ENCODE measurements around the gene RNU1-3.
"Not testable (repeated sequence)": the region's sequence is repeated elsewhere in the genome, so short reads cannot be mapped to it uniquely, and the experiment has no call there.

The RNU1-3 gene

GRCh38 chr1:16636551-16637195, 30.1 kb downstream of the RNU1-3 start:
- not testable (repeated sequence) for DNase-seq

GRCh38 chr1:16635959-16636358, 30.8 kb downstream of the RNU1-3 start:
- not testable (repeated sequence) for DNase-seq

- not testable (repeated sequence) for DNase-seq
Observed at GRCh38 chr1:16633540-16634282, 33.0 kb downstream of the RNU1-3 start.

DNA sequence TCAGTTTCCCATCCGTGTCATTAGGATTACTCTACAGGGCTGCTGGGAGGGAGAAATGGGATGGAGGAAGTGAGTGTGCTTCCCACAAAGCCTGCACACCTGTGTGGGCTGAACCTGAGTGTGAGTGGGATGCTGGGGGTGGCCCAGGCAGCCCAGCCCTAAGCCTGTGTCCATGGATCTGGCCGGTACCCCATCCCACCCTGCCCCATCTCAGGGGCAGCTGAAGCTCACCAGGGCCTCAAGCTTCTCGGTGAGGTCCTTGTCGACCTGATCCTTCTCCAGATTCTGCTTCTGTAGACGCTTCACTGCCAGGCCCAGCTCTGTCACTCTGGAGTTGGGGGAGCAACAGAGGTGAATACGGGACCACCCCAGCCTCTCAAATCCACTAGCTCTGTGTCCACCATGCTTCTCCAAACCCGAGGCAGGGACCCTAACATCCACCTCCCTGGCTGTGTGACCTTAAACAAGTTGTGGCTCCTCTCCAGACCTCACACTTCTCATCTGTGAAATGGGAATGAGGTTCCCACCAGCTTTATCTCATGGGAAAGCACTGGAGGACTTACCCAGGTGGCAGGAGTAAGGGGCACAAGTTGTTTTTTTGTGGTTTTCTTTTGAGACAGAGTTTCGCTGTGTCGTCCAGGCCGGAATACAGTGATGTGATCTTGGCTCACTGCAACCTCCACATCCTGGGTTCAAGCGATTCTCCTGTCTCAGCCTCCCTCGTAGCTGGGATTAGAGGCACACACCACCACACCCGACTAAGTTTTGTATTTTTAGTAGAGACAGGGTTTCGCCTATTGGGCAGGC, 34.5 kb downstream of the RNU1-3 start:
- not testable (repeated sequence) for DNase-seq

DNA sequence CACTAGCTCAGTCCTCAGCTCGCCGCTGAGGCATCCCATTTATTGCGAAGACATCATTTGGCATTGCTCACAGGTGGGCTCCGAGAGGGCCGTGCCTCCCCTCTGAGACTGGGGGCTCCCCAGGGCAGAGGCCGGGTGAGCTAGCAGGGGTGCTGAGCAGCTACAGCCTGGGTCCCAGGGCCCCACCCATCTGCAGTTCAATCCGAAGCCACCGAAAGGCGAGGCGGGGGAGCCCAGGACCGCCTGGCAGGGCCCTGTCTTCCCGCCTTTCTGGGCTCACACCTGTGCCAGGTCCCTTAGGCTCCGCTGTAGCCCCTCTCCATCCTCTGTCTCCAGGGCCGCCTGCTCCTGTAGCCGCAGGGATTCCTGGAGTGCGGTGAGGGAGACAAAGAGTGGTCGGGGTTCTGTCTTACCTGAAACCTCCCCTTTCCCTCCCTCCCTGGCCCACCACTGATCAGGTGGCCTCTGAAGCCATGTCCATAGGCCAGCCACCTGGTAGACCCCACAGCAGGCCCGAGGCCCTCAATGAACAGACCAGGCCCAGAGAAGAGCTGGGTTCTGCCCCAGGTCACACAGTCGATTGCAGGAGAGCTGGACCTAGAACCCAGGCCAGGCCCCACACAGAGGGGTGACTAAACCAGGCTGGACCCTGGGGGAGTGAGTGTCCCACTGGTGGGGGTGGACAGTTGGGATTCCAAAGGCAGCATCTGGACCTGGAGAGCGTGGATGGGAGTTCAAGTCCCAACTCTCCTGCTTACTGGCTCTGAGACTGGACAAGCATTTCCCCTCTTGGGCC, 35.3 kb downstream of the RNU1-3 start:
- DNase-seq = no peak

GRCh38 chr1:16630661-16631247, 36.0 kb downstream of the RNU1-3 start:
- no peak for DNase-seq

DNA sequence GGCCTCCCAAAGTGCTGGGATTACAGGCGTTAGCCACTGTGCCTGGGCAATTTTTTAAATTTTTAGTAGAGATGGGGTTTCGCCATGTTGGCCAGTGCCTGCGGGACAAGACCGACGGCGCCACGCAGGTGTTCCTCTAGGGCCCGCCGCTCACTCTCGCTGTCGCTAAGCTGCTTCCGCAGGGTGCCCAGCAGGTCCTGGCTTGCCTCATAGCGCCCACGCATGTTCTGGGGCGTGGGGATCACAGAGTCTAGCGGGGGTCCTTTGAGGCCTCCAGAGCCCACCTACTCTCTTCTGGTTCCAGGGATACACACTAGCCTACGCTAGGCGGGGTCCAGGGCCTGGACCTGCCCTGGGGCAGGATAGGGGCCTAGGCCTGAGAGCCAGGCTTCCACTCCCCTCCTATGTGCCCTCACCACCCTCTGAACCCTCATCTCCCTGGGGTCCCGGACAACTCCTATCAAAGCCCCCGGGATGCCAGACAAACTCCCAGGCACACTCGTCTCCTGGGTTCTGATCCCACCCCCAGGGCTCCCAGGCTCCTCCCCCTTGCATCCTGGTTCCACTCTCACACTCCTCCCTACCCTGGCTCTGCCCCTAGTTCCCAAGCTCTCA, 36.7 kb downstream of the RNU1-3 start:
- DNase-seq = not testable (repeated sequence)

GRCh38 chr1:16628361-16629111, 38.2 kb downstream of the RNU1-3 start:
- no peak for DNase-seq

GRCh38 chr1:16626409-16626983, 40.3 kb downstream of the RNU1-3 start:
- not testable (repeated sequence) for DNase-seq

- no peak for DNase-seq
Observed at GRCh38 chr1:16625497-16626408, 41.0 kb downstream of the RNU1-3 start.

DNA sequence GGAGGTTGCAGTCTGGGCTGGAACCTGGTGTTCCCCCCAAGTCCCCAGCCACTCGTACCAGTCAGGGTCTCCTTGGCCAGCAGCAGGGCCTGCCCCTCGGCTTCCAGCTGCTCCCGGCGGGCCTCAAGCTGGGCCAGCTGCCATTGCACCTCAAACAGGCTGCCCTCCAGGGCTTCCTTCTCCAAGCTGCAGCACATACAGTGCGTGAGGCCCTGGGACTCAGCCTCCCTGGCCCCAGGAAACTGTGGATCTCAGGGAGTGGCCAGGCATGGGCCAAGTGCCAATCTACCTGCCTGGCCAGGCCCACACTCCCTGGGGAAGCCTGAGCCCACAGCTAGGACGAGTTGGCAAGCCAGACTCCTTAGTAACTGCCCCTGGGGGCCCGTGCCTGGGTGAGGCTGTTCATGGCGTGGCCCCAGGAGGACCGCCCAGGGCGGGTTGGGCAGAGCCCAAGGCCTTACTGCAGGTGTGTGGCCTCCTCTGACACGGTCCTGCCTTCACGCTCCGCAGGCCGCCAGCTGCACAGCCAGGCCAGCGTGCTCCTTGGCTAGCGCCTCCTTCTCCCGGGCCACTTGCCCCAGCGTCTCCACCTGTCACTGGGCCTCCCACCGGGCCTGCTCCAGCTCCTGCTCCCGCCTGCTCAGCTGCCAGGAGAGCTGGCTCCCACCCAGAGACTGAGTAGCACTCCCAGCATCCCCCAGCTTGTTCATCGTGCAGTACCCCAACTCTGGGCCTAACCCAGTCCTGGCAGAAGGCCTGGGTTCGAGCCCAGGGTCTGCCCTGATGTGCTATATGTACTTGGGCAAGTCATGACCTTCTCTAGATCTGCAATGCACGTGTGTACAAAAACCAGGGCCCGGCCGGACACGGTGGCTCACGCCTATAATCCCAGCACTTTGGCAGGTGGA, 42.7 kb downstream of the RNU1-3 start:
- DNase-seq = not testable (repeated sequence)

GRCh38 chr1:16623337-16623736, 43.4 kb downstream of the RNU1-3 start:
- DNase-seq = not testable (repeated sequence)

DNA sequence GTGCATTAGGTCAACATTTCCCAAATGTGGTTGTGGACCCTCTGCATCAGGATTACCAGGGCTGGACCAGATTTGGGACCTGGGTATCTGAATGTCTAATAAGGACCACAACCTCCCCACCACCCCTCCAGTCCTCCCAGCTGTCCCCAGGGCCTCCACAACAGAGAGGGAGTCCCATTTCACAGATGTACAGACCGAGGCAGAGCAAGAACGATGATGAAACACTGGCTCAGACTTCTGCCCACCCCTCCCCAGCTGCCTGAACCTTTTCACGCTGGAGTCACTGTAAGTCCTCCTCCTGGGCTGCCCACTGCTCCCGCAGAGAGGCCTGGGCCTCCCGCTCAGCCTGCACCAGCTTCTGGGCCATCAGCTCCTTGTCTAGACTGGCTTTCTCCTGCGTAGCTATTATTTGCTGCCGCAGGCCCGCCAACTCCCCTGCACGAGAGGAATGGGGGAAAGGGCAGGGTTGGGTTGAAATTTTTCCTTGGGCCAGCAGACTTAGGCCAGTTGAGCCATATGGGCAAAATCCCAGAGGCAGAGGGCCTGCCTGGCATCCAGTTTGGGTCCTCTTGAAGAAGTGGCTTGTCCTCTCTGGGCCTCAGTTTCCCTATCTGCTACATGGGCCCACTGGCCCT, 45.0 kb downstream of the RNU1-3 start:
- not testable (repeated sequence) for DNase-seq

DNA sequence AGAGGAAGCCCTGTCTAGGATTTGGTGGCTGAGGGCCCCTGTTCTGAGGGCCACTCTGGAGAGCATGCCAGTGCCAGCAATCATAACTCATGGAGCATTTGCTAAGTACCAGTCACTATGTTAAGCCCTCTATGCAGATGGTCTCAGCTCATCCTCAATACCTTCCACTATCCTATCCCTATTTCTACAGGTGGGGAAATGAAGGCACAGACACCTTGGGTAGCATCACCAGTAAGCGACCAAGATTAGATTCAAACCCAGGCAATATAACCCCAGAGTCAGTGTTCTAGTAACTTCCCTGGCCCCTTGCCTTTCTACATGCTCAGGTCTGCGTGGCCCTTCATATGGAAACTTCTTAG, 45.5 kb downstream of the RNU1-3 start:
- DNase-seq = no peak

DNA sequence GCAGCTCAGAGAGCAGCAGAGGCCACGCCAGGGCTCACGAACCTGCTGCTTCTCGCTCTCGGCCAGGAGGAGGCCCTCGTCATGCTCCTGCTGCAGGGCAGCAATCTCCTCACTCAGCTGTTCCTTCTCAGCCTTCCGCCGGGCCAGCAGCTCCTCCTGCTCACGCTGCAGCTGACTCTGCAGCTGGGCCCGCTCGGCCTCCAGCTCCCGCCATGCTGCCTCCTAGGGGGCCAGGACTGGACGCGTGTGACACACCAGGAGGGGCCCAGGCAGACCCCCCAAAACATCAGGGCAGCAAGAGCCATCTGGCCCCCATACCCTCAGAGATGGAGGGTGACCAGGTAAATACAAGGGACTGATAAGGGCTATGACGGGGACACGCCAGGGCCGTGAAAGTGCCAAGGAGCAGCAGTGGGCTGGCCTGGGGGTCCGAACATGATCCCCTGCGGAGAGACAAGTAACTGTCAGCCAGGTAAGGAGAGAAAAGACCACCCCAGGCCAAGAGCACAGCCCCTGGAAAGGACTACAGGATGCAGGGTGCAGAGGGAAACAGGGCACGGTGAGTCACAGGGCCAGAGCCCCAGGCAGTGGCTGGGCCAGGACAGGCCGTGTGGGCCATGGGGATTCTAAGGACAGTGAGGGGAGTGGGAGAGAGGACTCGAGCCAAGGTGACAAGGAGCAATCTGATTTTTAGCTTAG, 46.8 kb downstream of the RNU1-3 start:
- DNase-seq = not testable (repeated sequence)

- no peak for DNase-seq
Observed at GRCh38 chr1:16618719-16619118, 48.0 kb downstream of the RNU1-3 start.
